ENCODE measurements around the gene LINS1.

LINS1 gene

GRCh38 chr15:100628746-100629145, 26.8 kb upstream of the LINS1 start:
- Histone ChIP-seq H3K9me3 (ENCODE audit: low read length) (no peaks in the 10 kb centered on the region), H3K36me3 (ENCODE audit: insufficient read depth, low read length) (peaks cover 4% of the 10 kb centered on the region), H3K27me3 (ENCODE audit: control insufficient read depth in 1 of 2, insufficient read depth in 2 of 2, low read length in 2 of 2) (no peaks in the 10 kb centered on the region), H3K4me1 (ENCODE audit: insufficient read depth, low read length) (no peaks in the 10 kb centered on the region), H3K27ac (ENCODE audit: low read depth, low read length) (no peak overlapping the region), H3K4me3 (ENCODE audit: low read depth in 1 of 2, low read length in 2 of 2) (no peak overlapping the region), H3K9ac (ENCODE audit: low read length) (no peak overlapping the region)

GRCh38 chr15:100627789-100628395, 25.9 kb upstream of the LINS1 start:
- H3K4me3 ChIP-seq (ENCODE audit: low read depth in 1 of 2, low read length in 2 of 2) = no peak overlapping the region
- no peaks in the 10 kb centered on the region for H3K4me1 ChIP-seq (ENCODE audit: insufficient read depth, low read length)
- no peak overlapping the region for H3K9ac ChIP-seq (ENCODE audit: low read length)
- no peaks in the 10 kb centered on the region for H3K27me3 ChIP-seq (ENCODE audit: control insufficient read depth in 1 of 2, insufficient read depth in 2 of 2, low read length in 2 of 2)
- H3K36me3 ChIP-seq (ENCODE audit: insufficient read depth, low read length) = peaks cover 4% of the 10 kb centered on the region
- H3K27ac ChIP-seq (ENCODE audit: low read depth, low read length) = no peak overlapping the region
- no peaks in the 10 kb centered on the region for H3K9me3 ChIP-seq (ENCODE audit: low read length)

- Histone ChIP-seq H3K27ac (ENCODE audit: low read depth, low read length) (no peak overlapping the region), H3K4me1 (ENCODE audit: insufficient read depth, low read length) (no peaks in the 10 kb centered on the region), H3K4me3 (ENCODE audit: low read depth in 1 of 2, low read length in 2 of 2) (no peak overlapping the region), H3K9me3 (ENCODE audit: low read length) (no peaks in the 10 kb centered on the region), H3K9ac (ENCODE audit: low read length) (no peak overlapping the region), H3K36me3 (ENCODE audit: insufficient read depth, low read length) (peaks cover 3% of the 10 kb centered on the region), H3K27me3 (ENCODE audit: control insufficient read depth in 1 of 2, insufficient read depth in 2 of 2, low read length in 2 of 2) (no peaks in the 10 kb centered on the region)
Measured at GRCh38 chr15:100623301-100623700, 21.3 kb upstream of the LINS1 start.

GRCh38 chr15:100616700-100617099, 14.7 kb upstream of the LINS1 start:
- Histone ChIP-seq H3K9me3 (ENCODE audit: low read length) (no peaks in the 10 kb centered on the region), H3K36me3 (ENCODE audit: insufficient read depth, low read length) (peaks cover 20% of the 10 kb centered on the region), H3K9ac (ENCODE audit: low read length) (no peak overlapping the region), H3K27ac (ENCODE audit: low read depth, low read length) (no peak overlapping the region), H3K4me1 (ENCODE audit: insufficient read depth, low read length) (peaks cover 9% of the 10 kb centered on the region), H3K4me3 (ENCODE audit: low read depth in 1 of 2, low read length in 2 of 2) (no peak overlapping the region), H3K27me3 (ENCODE audit: control insufficient read depth in 1 of 2, insufficient read depth in 2 of 2, low read length in 2 of 2) (no peaks in the 10 kb centered on the region)

GRCh38 chr15:100615801-100616200, 13.8 kb upstream of the LINS1 start:
- peaks cover 9% of the 10 kb centered on the region for H3K4me1 ChIP-seq (ENCODE audit: insufficient read depth, low read length)
- H3K27me3 ChIP-seq (ENCODE audit: control insufficient read depth in 1 of 2, insufficient read depth in 2 of 2, low read length in 2 of 2) = no peaks in the 10 kb centered on the region
- peaks cover 21% of the 10 kb centered on the region for H3K36me3 ChIP-seq (ENCODE audit: insufficient read depth, low read length)
- H3K9me3 ChIP-seq (ENCODE audit: low read length) = no peaks in the 10 kb centered on the region
- H3K4me3 ChIP-seq (ENCODE audit: low read depth in 1 of 2, low read length in 2 of 2) = no peak overlapping the region
- no peak overlapping the region for H3K27ac ChIP-seq (ENCODE audit: low read depth, low read length)
- H3K9ac ChIP-seq (ENCODE audit: low read length) = no peak overlapping the region

GRCh38 chr15:100614918-100615317, 12.9 kb upstream of the LINS1 start:
- Histone ChIP-seq H3K9ac (ENCODE audit: low read length) (no peak overlapping the region), H3K4me1 (ENCODE audit: insufficient read depth, low read length) (peaks cover 9% of the 10 kb centered on the region), H3K9me3 (ENCODE audit: low read length) (no peaks in the 10 kb centered on the region), H3K36me3 (ENCODE audit: insufficient read depth, low read length) (peaks cover 21% of the 10 kb centered on the region), H3K4me3 (ENCODE audit: low read depth in 1 of 2, low read length in 2 of 2) (no peak overlapping the region), H3K27ac (ENCODE audit: low read depth, low read length) (no peak overlapping the region), H3K27me3 (ENCODE audit: control insufficient read depth in 1 of 2, insufficient read depth in 2 of 2, low read length in 2 of 2) (no peaks in the 10 kb centered on the region)

GRCh38 chr15:100614336-100614735, 12.4 kb upstream of the LINS1 start:
- no peak overlapping the region for H3K9ac ChIP-seq (ENCODE audit: low read length)
- no peak overlapping the region for H3K27ac ChIP-seq (ENCODE audit: low read depth, low read length)
- peaks cover 9% of the 10 kb centered on the region for H3K4me1 ChIP-seq (ENCODE audit: insufficient read depth, low read length)
- H3K9me3 ChIP-seq (ENCODE audit: low read length) = no peaks in the 10 kb centered on the region
- no peaks in the 10 kb centered on the region for H3K27me3 ChIP-seq (ENCODE audit: control insufficient read depth in 1 of 2, insufficient read depth in 2 of 2, low read length in 2 of 2)
- peaks cover 25% of the 10 kb centered on the region for H3K36me3 ChIP-seq (ENCODE audit: insufficient read depth, low read length)
- H3K4me3 ChIP-seq (ENCODE audit: low read depth in 1 of 2, low read length in 2 of 2) = no peak overlapping the region

- peaks cover 22% of the 10 kb centered on the region for H3K36me3 ChIP-seq (ENCODE audit: insufficient read depth, low read length)
- H3K27ac ChIP-seq (ENCODE audit: low read depth, low read length) = no peak overlapping the region
- no peaks in the 10 kb centered on the region for H3K27me3 ChIP-seq (ENCODE audit: control insufficient read depth in 1 of 2, insufficient read depth in 2 of 2, low read length in 2 of 2)
- H3K4me1 ChIP-seq (ENCODE audit: insufficient read depth, low read length) = peaks cover 9% of the 10 kb centered on the region
- no peaks in the 10 kb centered on the region for H3K9me3 ChIP-seq (ENCODE audit: low read length)
- no peak overlapping the region for H3K4me3 ChIP-seq (ENCODE audit: low read depth in 1 of 2, low read length in 2 of 2)
- no peak overlapping the region for H3K9ac ChIP-seq (ENCODE audit: low read length)
Measured at GRCh38 chr15:100613208-100613607, 11.2 kb upstream of the LINS1 start.

GRCh38 chr15:100612539-100612938, 10.6 kb upstream of the LINS1 start:
- Histone ChIP-seq H3K9me3 (ENCODE audit: low read length) (no peaks in the 10 kb centered on the region), H3K4me3 (ENCODE audit: low read depth in 1 of 2, low read length in 2 of 2) (no peak overlapping the region), H3K27me3 (ENCODE audit: control insufficient read depth in 1 of 2, insufficient read depth in 2 of 2, low read length in 2 of 2) (no peaks in the 10 kb centered on the region), H3K36me3 (ENCODE audit: insufficient read depth, low read length) (peaks cover 29% of the 10 kb centered on the region), H3K9ac (ENCODE audit: low read length) (no peak overlapping the region), H3K4me1 (ENCODE audit: insufficient read depth, low read length) (peaks cover 9% of the 10 kb centered on the region), H3K27ac (ENCODE audit: low read depth, low read length) (no peak overlapping the region)

GRCh38 chr15:100602823-100603393, 924 bp upstream of the LINS1 start:
- Histone ChIP-seq H3K36me3 (ENCODE audit: insufficient read depth, low read length) (peaks cover 8% of the 10 kb centered on the region), H3K4me1 (ENCODE audit: insufficient read depth, low read length) (peaks cover 22% of the 10 kb centered on the region), H3K9ac (ENCODE audit: low read length) (peak overlapping the region; percentile 68), H3K4me3 (ENCODE audit: low read depth in 1 of 2, low read length in 2 of 2) (peak overlapping the region; percentile 91 to 93), H3K27ac (ENCODE audit: low read depth, low read length) (peak overlapping the region; percentile 83), H3K9me3 (ENCODE audit: low read length) (no peaks in the 10 kb centered on the region), H3K27me3 (ENCODE audit: control insufficient read depth in 1 of 2, insufficient read depth in 2 of 2, low read length in 2 of 2) (no peaks in the 10 kb centered on the region)

GRCh38 chr15:100601617-100602063, 344 bp downstream of the LINS1 start:
- Histone ChIP-seq H3K9ac (ENCODE audit: low read length) (peak overlapping the region; percentile 92), H3K27ac (ENCODE audit: low read depth, low read length) (peak overlapping the region; percentile 87), H3K36me3 (ENCODE audit: insufficient read depth, low read length) (no peaks in the 10 kb centered on the region), H3K4me1 (ENCODE audit: insufficient read depth, low read length) (peaks cover 22% of the 10 kb centered on the region), H3K9me3 (ENCODE audit: low read length) (no peaks in the 10 kb centered on the region), H3K4me3 (ENCODE audit: low read depth in 1 of 2, low read length in 2 of 2) (peak overlapping the region; percentile 98 to 100), H3K27me3 (ENCODE audit: control insufficient read depth in 1 of 2, insufficient read depth in 2 of 2, low read length in 2 of 2) (no peaks in the 10 kb centered on the region)

GRCh38 chr15:100601163-100601562, 821 bp downstream of the LINS1 start:
- H3K27ac ChIP-seq (ENCODE audit: low read depth, low read length) = no peak overlapping the region

More at GRCh38 chr15:100601163-100601562, 821 bp downstream of the LINS1 start:
- Histone ChIP-seq H3K4me1 (ENCODE audit: insufficient read depth, low read length) (peaks cover 22% of the 10 kb centered on the region), H3K9me3 (ENCODE audit: low read length) (no peaks in the 10 kb centered on the region), H3K9ac (ENCODE audit: low read length) (peak overlapping the region; percentile 92), H3K4me3 (ENCODE audit: low read depth in 1 of 2, low read length in 2 of 2) (peak overlapping the region; percentile 98 to 100), H3K27me3 (ENCODE audit: control insufficient read depth in 1 of 2, insufficient read depth in 2 of 2, low read length in 2 of 2) (no peaks in the 10 kb centered on the region), H3K36me3 (ENCODE audit: insufficient read depth, low read length) (no peaks in the 10 kb centered on the region)

Measured in muscle layer of colon (tissue), 2 donors.